LNCaP clone FGC (cell line): ENCODE data around the gene PEG3.
"Not testable (repeated sequence)": the region's sequence is repeated elsewhere in the genome, so short reads cannot be mapped to it uniquely, and the experiment has no call there.

ENCODE experiments used
- DNase-seq: peaks from one replicate; pipeline ENCODE4 v3.0.0-alpha.2; 2011; ENCODE audit warnings: low read depth
- H3K4me3 ChIP-seq: 2 replicates; pipeline ENCODE4 v1.5.1; 2011; ENCODE audit warnings: mild to moderate bottlenecking, low read depth, low read length, control low read depth
- TF ChIP-seq, protein P1 (sequence below): IDR thresholded peaks from 2 replicates; pipeline ENCODE4 v1.5.1; 2012; ENCODE audit warnings: mild to moderate bottlenecking; ENCODE audit not compliant: control insufficient read depth, insufficient read depth; ENCODE audit errors: extremely low read depth

Gene PEG3

DNA sequence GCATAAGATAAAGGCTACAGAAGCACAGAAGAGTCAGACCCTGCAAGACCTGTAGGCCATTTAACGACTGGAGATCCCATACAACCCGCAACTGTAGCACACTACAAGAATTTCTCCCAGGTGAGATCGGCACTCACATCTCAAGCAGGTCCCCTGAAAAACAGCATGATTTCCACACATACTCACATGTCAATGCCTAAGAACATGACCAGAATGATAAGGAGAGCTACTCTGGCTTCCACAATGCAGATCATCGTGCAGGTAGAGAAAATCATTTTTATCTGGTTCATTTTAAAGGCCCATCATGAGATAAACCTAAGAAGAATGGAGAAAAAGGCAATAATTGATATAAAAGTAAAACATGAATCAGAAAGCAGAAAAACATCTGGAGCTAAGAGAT lies 17.5 kb upstream of the PEG3 start:
- TF ChIP-seq, protein P1, sequence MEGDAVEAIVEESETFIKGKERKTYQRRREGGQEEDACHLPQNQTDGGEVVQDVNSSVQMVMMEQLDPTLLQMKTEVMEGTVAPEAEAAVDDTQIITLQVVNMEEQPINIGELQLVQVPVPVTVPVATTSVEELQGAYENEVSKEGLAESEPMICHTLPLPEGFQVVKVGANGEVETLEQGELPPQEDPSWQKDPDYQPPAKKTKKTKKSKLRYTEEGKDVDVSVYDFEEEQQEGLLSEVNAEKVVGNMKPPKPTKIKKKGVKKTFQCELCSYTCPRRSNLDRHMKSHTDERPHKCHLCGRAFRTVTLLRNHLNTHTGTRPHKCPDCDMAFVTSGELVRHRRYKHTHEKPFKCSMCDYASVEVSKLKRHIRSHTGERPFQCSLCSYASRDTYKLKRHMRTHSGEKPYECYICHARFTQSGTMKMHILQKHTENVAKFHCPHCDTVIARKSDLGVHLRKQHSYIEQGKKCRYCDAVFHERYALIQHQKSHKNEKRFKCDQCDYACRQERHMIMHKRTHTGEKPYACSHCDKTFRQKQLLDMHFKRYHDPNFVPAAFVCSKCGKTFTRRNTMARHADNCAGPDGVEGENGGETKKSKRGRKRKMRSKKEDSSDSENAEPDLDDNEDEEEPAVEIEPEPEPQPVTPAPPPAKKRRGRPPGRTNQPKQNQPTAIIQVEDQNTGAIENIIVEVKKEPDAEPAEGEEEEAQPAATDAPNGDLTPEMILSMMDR = no peak
- no peak overlapping the region for H3K4me3 ChIP-seq
- DNase-seq = no peak

DNA sequence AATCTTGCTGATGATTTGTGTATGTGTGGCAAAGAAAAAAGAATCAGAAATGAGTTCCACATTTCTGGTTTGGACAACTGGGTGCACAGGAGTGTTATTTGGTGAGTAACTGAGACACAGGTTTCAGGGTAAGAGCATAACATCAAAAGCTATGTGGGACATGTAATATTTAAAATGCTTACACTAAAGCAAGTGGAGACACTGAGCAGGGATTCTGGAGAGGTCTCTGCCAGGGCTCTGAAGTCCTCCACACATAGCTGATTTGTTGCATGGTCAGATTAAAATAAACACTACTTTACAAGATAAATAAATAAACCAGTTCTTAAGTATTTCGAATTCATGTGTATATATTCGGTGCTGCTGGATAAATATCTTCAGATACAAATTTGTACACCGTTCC lies 16.3 kb upstream of the PEG3 start:
- no peak overlapping the region for H3K4me3 ChIP-seq
- DNase-seq = no peak
- TF ChIP-seq, protein P1 = no peak

DNA sequence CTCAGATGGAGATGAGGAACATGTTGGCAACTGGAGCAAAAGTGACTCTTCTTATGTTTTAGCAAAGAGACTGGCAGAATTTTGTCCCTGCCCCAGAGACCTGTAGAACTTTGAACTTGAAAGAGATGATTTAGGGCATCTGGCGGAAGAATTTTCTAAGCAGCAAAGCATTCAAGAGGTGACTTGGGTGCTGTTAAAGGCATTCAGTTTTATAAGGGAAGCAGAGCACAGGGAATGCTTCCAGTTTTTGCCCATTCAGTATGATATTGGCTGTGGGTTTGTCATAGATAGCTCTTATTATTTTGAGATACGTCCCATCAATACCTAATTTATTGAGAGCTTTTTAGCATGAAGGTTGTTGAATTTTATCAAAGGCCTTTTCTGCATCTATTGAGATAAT lies 11.8 kb upstream of the PEG3 start:
- DNase-seq, H3K4me3 ChIP-seq: not testable (repeated sequence)

DNA sequence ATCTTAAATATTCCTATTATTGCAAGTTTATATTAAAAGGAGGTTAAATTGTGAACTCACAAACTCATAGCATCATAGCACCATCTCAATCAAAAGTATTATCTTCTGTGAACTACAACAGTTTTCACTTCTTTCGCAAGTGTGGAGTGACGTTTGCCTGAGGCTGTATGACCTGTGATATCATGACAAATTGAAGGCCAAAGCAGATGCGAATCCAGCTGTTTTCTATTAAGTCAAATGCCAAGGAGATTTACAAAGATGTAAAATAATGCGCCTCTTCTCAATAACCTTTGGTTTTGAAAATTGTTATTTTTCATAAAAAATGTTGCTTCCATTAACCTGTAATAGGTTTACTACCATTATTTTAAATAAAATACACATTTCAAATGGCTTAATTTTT lies 7.6 kb upstream of the PEG3 start:
- TF ChIP-seq, protein P1 = no peak
- DNase-seq = no peak

DNA sequence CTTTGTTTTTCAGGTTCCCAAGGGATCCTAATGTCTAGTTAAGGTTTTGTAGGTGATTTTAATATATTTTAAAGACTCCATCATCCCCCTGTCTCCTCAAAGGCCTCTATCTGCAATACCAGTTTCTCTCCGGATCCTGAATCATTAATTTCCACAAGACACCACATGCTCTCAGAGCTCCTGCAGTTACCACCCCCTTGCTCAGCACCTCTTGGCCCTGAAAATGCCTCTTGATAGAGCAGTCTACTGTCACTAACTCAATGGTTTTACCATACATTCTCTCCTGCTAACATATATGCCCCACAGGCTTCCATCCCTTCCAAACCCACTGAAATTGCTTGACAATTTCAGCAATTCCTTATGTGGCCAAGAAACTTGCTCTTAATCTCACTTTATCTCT lies 1.9 kb upstream of the PEG3 start:
- TF ChIP-seq, protein P1 = no peak
- H3K4me3 ChIP-seq = no peak overlapping the region
- DNase-seq = no peak

More for the DNA sequence above, 7.6 kb upstream of the PEG3 start:
- H3K4me3 ChIP-seq = no peak overlapping the region

DNA sequence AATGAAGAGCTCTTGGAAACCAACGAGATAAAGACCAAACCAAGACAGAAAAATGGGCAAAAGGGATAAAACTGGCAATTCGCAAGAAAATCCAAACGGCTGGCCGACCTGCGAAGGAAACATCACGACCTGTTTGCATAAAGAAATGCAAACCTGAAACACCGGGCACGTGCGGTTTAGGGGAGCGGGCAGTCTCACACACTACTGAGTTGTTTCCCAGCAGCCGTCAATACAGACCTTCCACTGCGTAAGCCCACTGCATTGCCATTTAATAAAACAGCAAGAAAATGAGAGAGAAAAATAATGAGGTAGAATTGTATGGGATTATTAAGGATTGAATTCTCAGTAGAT lies 642 bp upstream of the PEG3 start:
- peak overlapping the region; percentile 18 for H3K4me3 ChIP-seq

DNA sequence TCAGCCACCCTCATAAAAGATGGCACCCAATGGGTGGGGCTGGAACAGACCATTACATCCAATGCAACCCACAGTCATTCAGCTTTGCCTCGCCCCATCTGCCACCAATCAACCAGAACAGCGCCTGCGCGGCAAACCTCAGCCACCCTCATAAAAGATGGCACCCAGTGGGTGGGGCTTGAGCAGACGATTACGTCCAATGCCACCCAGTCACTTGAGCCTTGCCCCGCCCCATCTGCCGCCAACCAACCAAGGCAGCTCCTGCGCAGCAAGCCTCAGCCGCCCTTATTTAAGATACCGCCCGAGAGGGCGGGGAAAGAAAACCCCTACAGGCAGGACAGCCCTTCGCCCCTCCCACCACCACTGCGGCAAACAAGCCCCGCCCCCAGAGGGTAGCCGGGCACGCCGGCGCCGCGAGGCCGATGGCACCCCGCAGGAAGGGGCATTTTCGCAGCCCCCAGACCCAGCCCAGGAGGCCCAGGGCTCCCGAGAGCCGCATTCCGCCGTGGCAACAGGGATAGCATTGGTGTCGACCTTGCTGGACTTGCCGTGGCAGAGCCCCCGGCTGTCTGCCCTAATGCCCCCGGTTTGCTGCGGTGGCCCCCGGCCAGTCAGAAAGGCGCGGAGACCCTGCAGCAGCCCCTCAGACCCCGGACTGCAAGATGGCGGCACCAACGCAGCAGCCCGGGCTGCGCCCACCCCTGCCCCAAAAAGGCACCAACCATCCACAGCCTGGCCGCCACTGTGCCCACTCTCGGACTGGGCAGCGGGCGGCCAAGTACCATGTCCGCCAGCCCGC lies 675 bp downstream of the PEG3 start:
- peak overlapping the region; percentile 59 for H3K4me3 ChIP-seq
- no peak for DNase-seq
- TF ChIP-seq, protein P1 = no peak

More for the DNA sequence above, 642 bp upstream of the PEG3 start:
- TF ChIP-seq, protein P1 = no peak
- DNase-seq = no peak
